GM10266 (cell line): ENCODE data around the gene LDHB.

Source experiments
- DNase-seq: peaks from one replicate; pipeline ENCODE4 v3.0.0; 2012; ENCODE audit errors: extremely low spot score
- CTCF ChIP-seq: IDR thresholded peaks from 2 replicates; pipeline ENCODE4 v1.5.1; 2012; ENCODE audit warnings: mild to moderate bottlenecking, low read depth; ENCODE audit not compliant: control insufficient read depth, insufficient read depth; ENCODE audit errors: missing control alignments

The LDHB gene

GRCh38 chr12:21657326-21658077 lies at the start of gene LDHB:
LDHB (minus strand) TSS chr12:21657842; CDS start chr12:21654671, 3,171 bp downstream.
- DNase-seq: peak; percentile 91
- TF ChIP-seq CTCF: no peak

GRCh38 chr12:21704847-21705246 lies 47.2 kb upstream of the LDHB start:
- no peak for DNase-seq
- TF ChIP-seq CTCF: no peak

- no peak for TF ChIP-seq CTCF
- no peak for DNase-seq
These were observed 42.2 kb upstream of the LDHB start for GRCh38 chr12:21699851-21700250.

- no peak for DNase-seq
- peak; percentile 49 for TF ChIP-seq CTCF
These were observed 40.4 kb upstream of the LDHB start for GRCh38 chr12:21697904-21698630.

GRCh38 chr12:21696625-21697024 lies 39.0 kb upstream of the LDHB start:
- no peak for DNase-seq
- no peak for TF ChIP-seq CTCF

- no peak for TF ChIP-seq CTCF
These were observed 38.3 kb upstream of the LDHB start for GRCh38 chr12:21695986-21696385.

GRCh38 chr12:21694660-21695059 lies 37.0 kb upstream of the LDHB start:
- TF ChIP-seq CTCF: no peak
- DNase-seq: no peak

More at GRCh38 chr12:21695986-21696385, 38.3 kb upstream of the LDHB start:
- no peak for DNase-seq
